Hepatocyte (in vitro differentiated cells): ENCODE data around the gene TMEM134.

Experiments
- CTCF ChIP-seq: fragments of 200-600 bp; sonication (generic); IDR thresholded peaks from 2 replicates; pipeline ENCODE4 v1.5.1; 2016; ENCODE audit warnings: antibody characterized with exemption, mild to moderate bottlenecking; ENCODE audit not compliant: poor library complexity
- EZH2 ChIP-seq: fragments of 200-600 bp; sonication (generic); IDR thresholded peaks from 2 replicates; pipeline ENCODE4 v1.6.1; 2016; ENCODE audit warnings: antibody characterized with exemption, mild to moderate bottlenecking, borderline replicate concordance
- EZH2phosphoT487 ChIP-seq: fragments of 200-600 bp; sonication (generic); IDR thresholded peaks from one replicate; pipeline ENCODE4 v1.6.1; 2018; ENCODE audit warnings: antibody characterized with exemption, mild to moderate bottlenecking, low read depth, moderate library complexity; ENCODE audit not compliant: unreplicated experiment, severe bottlenecking

- TF ChIP-seq CTCF = no peak
- TF ChIP-seq EZH2 = no peak
- no peak for TF ChIP-seq EZH2phosphoT487
Measured at GRCh38 chr11:67445515-67445914, 23.5 kb downstream of the TMEM134 start.
